Measurements from ENCODE around the gene KPNA3. TPM values are rescaled to one million over a fixed set of nuclear protein-coding genes. Genes with fewer than 3 reads are reported as not detected.

Gene KPNA3
- total RNA-seq, 1 experiment from 2014 or later, result 49.7 TPM

GRCh38 chr13:49694446-49694845, 98.0 kb downstream of the KPNA3 start:
- Histone ChIP-seq H3K4me2 (ENCODE audit: insufficient read depth, insufficient read length, low read length) (no peak overlapping the region), H3K9ac (ENCODE audit: extremely low read depth, insufficient read length, low read length) (no peak overlapping the region), H3K14ac (ENCODE audit: insufficient read depth, low read length) (no peak overlapping the region), H2BK12ac (ENCODE audit: insufficient read length, low read depth, low read length) (no peak overlapping the region), H4K20me1 (ENCODE audit: control insufficient read depth, insufficient read depth, insufficient read length) (no peaks in the 10 kb centered on the region), H2BK15ac (ENCODE audit: low read depth, low read length) (no peak overlapping the region), H4K5ac (ENCODE audit: insufficient read length, low read depth, low read length) (no peak overlapping the region), H3K79me1 (ENCODE audit: insufficient read depth, low read depth, low read length, poor library complexity, severe bottlenecking) (no peaks in the 10 kb centered on the region), H2BK20ac (ENCODE audit: low read depth, low read length, poor library complexity, severe bottlenecking) (no peak overlapping the region), H3K27me3 (ENCODE audit: insufficient read depth, low read length) (no peaks in the 10 kb centered on the region), H2BK120ac (ENCODE audit: low read depth, low read length, poor library complexity, severe bottlenecking) (no peak overlapping the region), H2AFZ (ENCODE audit: low read length) (no peak overlapping the region), H3K23me2 (ENCODE audit: insufficient read length, low read depth, low read length, poor library complexity, severe bottlenecking) (no peaks in the 10 kb centered on the region), H3K56ac (ENCODE audit: insufficient read length, low read depth, low read length) (no peak overlapping the region), H3K23ac (ENCODE audit: insufficient read length, low read depth, low read length) (no peak overlapping the region), H3K4me1 (ENCODE audit: insufficient read depth, low read length) (peaks cover 6% of the 10 kb centered on the region; the same call in 1 of the 2 replicates), H2AK5ac (ENCODE audit: insufficient read length, low read length) (no peak overlapping the region), H3T11ph (ENCODE audit: low read length) (no peak overlapping the region), H4K8ac (replicated peaks; ENCODE audit: insufficient read length, low read depth, low read length) (no peak overlapping the region), H3K27ac (ENCODE audit: insufficient read length, low read depth, low read length) (no peak overlapping the region), H3K79me2 (ENCODE audit: insufficient read depth, low read length) (0 out of 2 replicates have a peak, but pooled peaks cover 4% of the 10 kb centered on the region), H2BK5ac (ENCODE audit: insufficient read length, low read length) (no peak overlapping the region), H3K18ac (ENCODE audit: insufficient read length, low read depth, low read length) (no peak overlapping the region), H3K9me3 (ENCODE audit: control insufficient read depth, low read depth, low read length) (no peaks in the 10 kb centered on the region), H4K91ac (ENCODE audit: insufficient read length, low read depth, low read length) (no peak overlapping the region), H3K4ac (ENCODE audit: low read depth, low read length) (no peak overlapping the region)
- Mint-ChIP-seq H3K27ac (no peak overlapping the region), H3K4me1 (peaks cover 18 to 21% of the 10 kb centered on the region in 2 experiments), H3K9me3 (no peaks in the 10 kb centered on the region; a peak in 1 of 5 replicates), H3K4me3 (no peak overlapping the region), H3K36me3 (ENCODE audit: insufficient read depth in 1 of 3, low read depth in 3 of 3) (peaks cover 8 to 16% (median 10%) of the 10 kb centered on the region in 3 experiments; a peak in 5 of 7 replicates), H3K27me3 (ENCODE audit: low read depth) (no peaks in the 10 kb centered on the region; the same call in 1 of the 2 replicates)
- TF ChIP-seq CTCF (conservative IDR thresholded peaks at IDR 0.05), result no peak
- no CpG with 5 or more reads among the region's 1 CpG for WGBS (ENCODE audit: extremely low coverage, insufficient read length, low lambda C conversion rate)
- no peak for DNase-seq
